H1 (cell line): ENCODE data around the gene TCF25. TPM values are rescaled to one million over a fixed set of nuclear protein-coding genes. Genes with fewer than 3 reads are reported as not detected.

ENCODE experiments used
- CTCF ChIA-PET: fragments of 300-600 bp; sonication (Branson Sonifier 250); formaldehyde crosslinking; loops from one replicate; lab custom pipeline; 2021; ENCODE audit not compliant: partially characterized antibody; lab: Charles Lee
- POLR2A ChIA-PET: fragments of 300-600 bp; sonication (Branson Sonifier 250); formaldehyde crosslinking; loops from one replicate; lab custom pipeline; 2021; ENCODE audit warnings: inconsistent platforms; ENCODE audit not compliant: partially characterized antibody; lab: Charles Lee
- DNase-seq, 2 experiments: peaks; one replicate each; pipeline versions ENCODE4 v3.0.0 to v3.0.0-alpha.2; 2010 to 2022; ENCODE audit warnings: low spot score in 2 of 2, low read depth in 1 of 2, mixed read lengths in 1 of 2
- FAIRE-seq: peaks from 2 replicates; lab custom pipeline; 2011; peaks lifted over from hg19 to GRCh38; lab: Jason Lieb, UNC
- H2AFZ ChIP-seq: 2 replicates; pipeline ENCODE4 v1.8.1; 2012; ENCODE audit warnings: low read length, inconsistent platforms
- H2AK5ac ChIP-seq: 2 replicates; pipeline ENCODE4 v1.6.1; 2013; ENCODE audit warnings: low read depth, low read length
- H2BK120ac ChIP-seq: replicated peaks from 2 replicates; pipeline ENCODE3; 2013; ENCODE audit warnings: low read depth, low read length, inconsistent platforms
- H2BK12ac ChIP-seq: 2 replicates; pipeline ENCODE4 v1.6.1; 2013; ENCODE audit warnings: low read depth, low read length
- H2BK15ac ChIP-seq: 2 replicates; pipeline ENCODE4 v1.6.1; 2013; ENCODE audit warnings: low read length
- H2BK20ac ChIP-seq: 2 replicates; pipeline ENCODE4 v1.6.1; 2013; ENCODE audit warnings: low read length
- H2BK5ac ChIP-seq: 2 replicates; pipeline ENCODE4 v1.6.1; 2013; ENCODE audit warnings: low read depth, low read length
- H3K14ac ChIP-seq: 2 replicates; pipeline ENCODE4 v1.6.1; 2013; ENCODE audit warnings: inconsistent platforms; ENCODE audit not compliant: insufficient read length
- H3K18ac ChIP-seq: 2 replicates; pipeline ENCODE4 v1.6.1; 2013; ENCODE audit warnings: low read length; ENCODE audit errors: extremely low read depth
- H3K23ac ChIP-seq: 2 replicates; pipeline ENCODE4 v1.6.1; 2013; ENCODE audit warnings: inconsistent platforms; ENCODE audit not compliant: insufficient read length
- H3K23me2 ChIP-seq: 2 replicates; pipeline ENCODE4 v1.6.1; 2013; ENCODE audit warnings: low read depth, low read length
- H3K27ac ChIP-seq: 2 replicates; pipeline ENCODE4 v1.6.1; 2011; ENCODE audit warnings: low read depth, low read length, inconsistent platforms
- H3K27me3 ChIP-seq, 4 experiments: replicated peaks in 1 of 4; 1 replicate in 1 of 4; 2 replicates in 3 of 4; pipeline versions ENCODE4 v1.6.1 to v1.8.1; 2011 to 2013; ENCODE audit warnings: low read length in 3 of 4, mild to moderate bottlenecking in 3 of 4, inconsistent platforms in 2 of 4, mixed read lengths in 2 of 4, moderate library complexity in 1 of 4; ENCODE audit not compliant: control insufficient read depth in 3 of 4, insufficient read depth in 3 of 4; ENCODE audit errors: extremely low read depth in 1 of 4
- H3K36me3 ChIP-seq, 4 experiments: 2 replicates each; pipeline versions ENCODE4 v1.6.1 to v1.8.1; 2011 to 2013; ENCODE audit warnings: mild to moderate bottlenecking in 4 of 4, low read length in 3 of 4, moderate library complexity in 2 of 4, control low read depth in 1 of 4, inconsistent platforms in 1 of 4; ENCODE audit not compliant: insufficient read depth in 4 of 4, control insufficient read depth in 2 of 4
- H3K4ac ChIP-seq: replicated peaks from 2 replicates; pipeline ENCODE3; 2013; ENCODE audit warnings: low read length, low read depth, mixed read lengths, inconsistent platforms; ENCODE audit not compliant: insufficient read length
- H3K4me1 ChIP-seq, 4 experiments: replicated peaks in 1 of 4; 1 replicate in 1 of 4; 2 replicates in 3 of 4; pipeline versions ENCODE4 v1.6.1 to v1.8.1; 2011 to 2013; ENCODE audit warnings: low read length in 3 of 4, inconsistent platforms in 2 of 4, mixed read lengths in 1 of 4; ENCODE audit not compliant: insufficient read depth in 4 of 4, control insufficient read depth in 3 of 4
- H3K4me2 ChIP-seq, 2 experiments: 2 replicates each; pipeline versions ENCODE4 v1.6.1 to v1.8.1; 2011 to 2013; ENCODE audit warnings: low read depth in 2 of 2, low read length in 2 of 2, control low read depth in 1 of 2, inconsistent platforms in 1 of 2, mild to moderate bottlenecking in 1 of 2; ENCODE audit not compliant: insufficient read depth in 1 of 2
- H3K4me3 ChIP-seq, 4 experiments: fragments of 200-600, 300-600 bp in 1 of 4; sonication (generic), shearing (Covaris generic), sonication (Bioruptor Twin) in 1 of 4; 2 replicates each; pipeline versions ENCODE4 v1.5.1 to v1.8.1; 2011 to 2016; ENCODE audit warnings: low read length in 4 of 4, low read depth in 3 of 4, control low read depth in 2 of 4, inconsistent platforms in 2 of 4, mild to moderate bottlenecking in 2 of 4, mixed read lengths in 1 of 4, moderate library complexity in 1 of 4; ENCODE audit not compliant: insufficient read depth in 2 of 4; ENCODE audit errors: extremely low read depth in 1 of 4
- H3K56ac ChIP-seq: replicated peaks from 2 replicates; pipeline ENCODE3; 2013; ENCODE audit warnings: low read depth, mild to moderate bottlenecking, mixed read lengths, low read length, inconsistent platforms; ENCODE audit not compliant: insufficient read length
- H3K79me1 ChIP-seq: 2 replicates; pipeline ENCODE4 v1.6.1; 2013; ENCODE audit warnings: low read depth, low read length, control low read depth
- H3K79me2 ChIP-seq, 2 experiments: 2 replicates each; pipeline versions ENCODE4 v1.6.1 to v1.8.1; 2012 to 2013; ENCODE audit warnings: low read length in 2 of 2, mild to moderate bottlenecking in 2 of 2, inconsistent platforms in 1 of 2; ENCODE audit not compliant: insufficient read depth in 2 of 2, control insufficient read depth in 1 of 2
- H3K9ac ChIP-seq, 4 experiments: replicated peaks in 1 of 4; 1 replicate in 1 of 4; 2 replicates in 3 of 4; pipeline versions ENCODE4 v1.6.1 to v1.8.1; 2011 to 2013; ENCODE audit warnings: low read depth in 3 of 4, low read length in 3 of 4, control low read depth in 2 of 4, mild to moderate bottlenecking in 2 of 4, moderate library complexity in 2 of 4, inconsistent platforms in 1 of 4; ENCODE audit errors: extremely low read depth in 1 of 4
- H3K9me3 ChIP-seq, 2 experiments: 2 replicates each; pipeline versions ENCODE4 v1.6.1 to v1.8.1; 2012 to 2013; ENCODE audit warnings: mild to moderate bottlenecking in 2 of 2, moderate library complexity in 2 of 2, control low read depth in 1 of 2, inconsistent platforms in 1 of 2, low read depth in 1 of 2, low read length in 1 of 2, mixed read lengths in 1 of 2; ENCODE audit not compliant: insufficient read depth in 2 of 2
- H4K20me1 ChIP-seq, 2 experiments: replicated peaks in 1 of 2; 2 replicates each; pipeline versions ENCODE3 to v1.8.1; 2011 to 2013; ENCODE audit warnings: inconsistent platforms in 2 of 2, low read length in 2 of 2, mild to moderate bottlenecking in 1 of 2; ENCODE audit not compliant: insufficient read depth in 2 of 2, control insufficient read depth in 1 of 2
- H4K5ac ChIP-seq: 2 replicates; pipeline ENCODE4 v1.6.1; 2013; ENCODE audit warnings: low read length, low read depth, mixed read lengths, inconsistent platforms; ENCODE audit not compliant: insufficient read length
- H4K8ac ChIP-seq: 2 replicates; pipeline ENCODE4 v1.8.0; 2013; ENCODE audit warnings: mild to moderate bottlenecking, moderate library complexity, low read length, inconsistent platforms; ENCODE audit not compliant: insufficient read depth; ENCODE audit errors: extremely low read depth
- H4K91ac ChIP-seq: replicated peaks from 2 replicates; pipeline ENCODE3; 2013; ENCODE audit warnings: low read length, mixed read lengths, inconsistent platforms; ENCODE audit not compliant: insufficient read length
- ATF3 ChIP-seq: IDR thresholded peaks from 2 replicates; pipeline ENCODE4 v1.6.1; 2011; ENCODE audit warnings: low read depth, mild to moderate bottlenecking, low read length; ENCODE audit not compliant: insufficient read depth
- CHD2 ChIP-seq: IDR thresholded peaks from 2 replicates; pipeline ENCODE4 v1.6.1; 2012; ENCODE audit warnings: low read length, improper control_type of control experiment
- E2F6 ChIP-seq: IDR thresholded peaks from 2 replicates; pipeline ENCODE4 v1.6.1; 2012; ENCODE audit warnings: inconsistent platforms
- MAX ChIP-seq: IDR thresholded peaks from 2 replicates; pipeline ENCODE4 v1.6.1; 2012; ENCODE audit warnings: inconsistent platforms
- POLR2A ChIP-seq, 2 experiments: IDR thresholded peaks; 1 replicate in 1 of 2; 2 replicates in 1 of 2; pipeline ENCODE4 v1.6.1; 2011; ENCODE audit warnings: low read depth in 2 of 2, low read length in 2 of 2, mild to moderate bottlenecking in 2 of 2; ENCODE audit errors: control extremely low read depth in 1 of 2
- POLR2AphosphoS5 ChIP-seq: IDR thresholded peaks from 2 replicates; pipeline ENCODE4 v1.6.1; 2011; ENCODE audit warnings: low read depth, low read length
- WGBS, 2 experiments: shearing (Covaris generic) in 1 of 2; methylation state at CpG; one replicate each; pipeline versions ENCODE4 v1.1.6 to v1.1.7; 2013 to 2015; ENCODE audit warnings: low lambda C conversion rate in 2 of 2, mixed read lengths in 2 of 2, inconsistent platforms in 1 of 2, low coverage in 1 of 2, missing lambda C conversion rate in 1 of 2; ENCODE audit not compliant: insufficient replicate concordance in 2 of 2, insufficient coverage in 1 of 2, insufficient read length in 1 of 2; ENCODE audit errors: extremely low coverage in 1 of 2, missing lambda C conversion rate in 1 of 2; 5-methylcytosine and 5-hydroxymethylcytosine counted together
- polyA plus RNA-seq, 7 experiments: library from polyadenylated mRNA; depleted of rRNA in 3 of 7; stranded (reverse) in 5 of 7; unstranded in 2 of 7; fragments of >200 nt in 5 of 7; fragments of 200-250 nt in 2 of 7; gene quantifications; 1 replicate in 5 of 7; 2 replicates in 1 of 7; 4 replicates in 1 of 7; pipeline versions ENCODE4 v1.2.1 to v1.2.3, GENCODE V29; 2011 to 2013; ENCODE audit warnings: missing spikeins in 2 of 7, mixed read lengths in 2 of 7
- total RNA-seq: library from RNA; stranded (reverse); fragmentation: NEBNext Ultra II Directional; extraction: Animal tissue kit (Norgen Biotek cat#: 25700); gene quantifications from 2 replicates; pipeline ENCODE4 v1.2.1, GENCODE V29; 2021
- TF ChIP-seq, protein P1 (sequence below), 3 experiments: IDR thresholded peaks; 1 replicate in 2 of 3; 2 replicates in 1 of 3; pipeline versions ENCODE4 v1.5.1 to v1.6.1; 2011; ENCODE audit warnings: low read length in 3 of 3, mild to moderate bottlenecking in 3 of 3, inconsistent platforms in 2 of 3, low read depth in 1 of 3, moderate library complexity in 1 of 3; ENCODE audit not compliant: insufficient read depth in 1 of 3; ENCODE audit errors: control extremely low read depth in 1 of 3

The TCF25 gene
- total and polyA plus RNA-seq, 2 of the 8 experiments (the other 6 are each of a cell fraction or from before 2014, with no cell fraction given), result 78.1 to 102 TPM

DNA sequence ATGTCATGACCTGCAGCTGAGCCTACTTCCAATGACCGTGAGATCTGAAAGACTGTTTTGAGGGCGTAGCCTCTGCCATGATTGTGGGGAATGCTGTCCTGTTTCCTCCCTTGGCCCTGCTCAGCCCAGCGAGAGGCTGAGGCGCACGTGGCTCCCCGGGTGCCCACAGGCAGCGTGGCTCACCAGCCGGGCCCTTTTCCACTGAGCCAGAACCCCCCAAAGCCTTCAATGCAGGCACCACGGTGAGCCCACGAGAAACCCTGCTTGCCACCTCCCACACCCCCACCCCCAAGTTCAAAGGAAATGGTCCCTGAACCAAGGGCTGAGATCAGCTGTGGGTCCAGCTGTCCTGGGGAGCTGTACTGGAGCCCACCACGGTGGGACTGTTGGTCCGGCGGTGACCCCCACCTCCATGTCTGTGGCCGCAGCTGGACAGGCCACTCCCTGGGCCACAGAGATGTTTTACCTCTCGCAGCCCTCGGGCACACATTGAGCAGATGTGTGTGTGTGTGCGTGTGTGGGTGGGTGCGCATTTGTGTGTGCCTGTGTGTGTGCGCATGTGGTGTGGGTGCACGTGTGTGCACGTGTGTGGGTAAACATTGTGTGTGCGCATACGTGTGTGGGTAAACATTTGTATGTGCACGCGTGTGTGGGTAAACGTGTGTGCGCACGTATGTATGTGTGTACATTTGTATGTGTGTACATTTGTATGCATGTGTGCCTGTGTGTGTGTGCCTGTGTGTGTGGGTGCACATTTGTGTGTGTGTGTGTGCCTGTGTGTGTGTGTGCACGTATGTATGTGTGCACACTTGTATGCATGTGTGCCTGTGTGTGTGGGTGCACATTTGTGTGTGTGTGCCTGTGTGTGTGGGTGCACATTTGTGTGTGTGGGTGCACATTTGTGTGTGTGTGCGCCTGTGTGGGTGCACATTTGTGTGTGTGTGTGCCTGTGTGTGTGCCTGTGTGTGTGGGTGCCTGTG is 40.3 kb downstream of the TCF25 start:
- H3K79me2 ChIP-seq, result no peaks in the 10 kb centered on the region
- WGBS, 2 experiments, result 90% methylated on average over 30 of the region's 30 CpGs; no CpG with 5 or more reads in 1 of the 2 experiments
- H4K8ac ChIP-seq, result no peak overlapping the region
- H2BK20ac ChIP-seq, result no peak overlapping the region
- peaks cover 0 to under 1% (median under 1%) of the 10 kb centered on the region in 4 experiments; a peak in 4 of 7 replicates for H3K27me3 ChIP-seq
- CTCF ChIA-PET, result no interaction called here
- H2BK15ac ChIP-seq, result no peak overlapping the region
- no peak overlapping the region for H3K4me2 ChIP-seq
- POLR2A ChIA-PET, result interaction anchor here (1.0 to 6.5 kb wide), 3 partner anchors 9 to 37 kb away, joined by 3 to 71 read pairs (median 3); partner anchors contain the start of gene TUBB3
- no peak for FAIRE-seq
- no peak overlapping the region for H3K27ac ChIP-seq
- no peak overlapping the region for H3K18ac ChIP-seq
- no peak overlapping the region for H2BK120ac ChIP-seq
- H3K23ac ChIP-seq, result no peak overlapping the region
- H3K56ac ChIP-seq, result no peak overlapping the region
- no peak overlapping the region for H3K9ac ChIP-seq
- 0 out of 2 replicates have a peak overlapping the region, but pooled peaks have one; percentile 56 for H2AK5ac ChIP-seq
- peak overlapping the region; percentile 55; the same call in 1 of the 2 replicates for H2BK5ac ChIP-seq
- peaks cover 9% of the 10 kb centered on the region; the same call in 1 of the 2 replicates for H3K23me2 ChIP-seq
- no peak for DNase-seq
- H4K91ac ChIP-seq, result no peak overlapping the region
- H4K20me1 ChIP-seq, result peaks cover 0 to 4% of the 10 kb centered on the region in 2 experiments
- H3K4me1 ChIP-seq, result peaks cover 0 to 5% (median 2%) of the 10 kb centered on the region in 4 experiments; a peak in 5 of 7 replicates
- no peak overlapping the region for H2AFZ ChIP-seq
- H3K4me3 ChIP-seq, result no peak overlapping the region
- H3K4ac ChIP-seq, result no peak overlapping the region
- H3K9me3 ChIP-seq, result no peaks in the 10 kb centered on the region
- peak overlapping the region; percentile 88; the same call in 1 of the 2 replicates for H2BK12ac ChIP-seq
- H4K5ac ChIP-seq, result no peak overlapping the region
- H3K14ac ChIP-seq, result no peak overlapping the region
- no peaks in the 10 kb centered on the region for H3K79me1 ChIP-seq
- H3K36me3 ChIP-seq, result peaks cover 0 to 6% (median 0%) of the 10 kb centered on the region in 4 experiments; a peak in 3 of 8 replicates
- TF ChIP-seq, protein P1, sequence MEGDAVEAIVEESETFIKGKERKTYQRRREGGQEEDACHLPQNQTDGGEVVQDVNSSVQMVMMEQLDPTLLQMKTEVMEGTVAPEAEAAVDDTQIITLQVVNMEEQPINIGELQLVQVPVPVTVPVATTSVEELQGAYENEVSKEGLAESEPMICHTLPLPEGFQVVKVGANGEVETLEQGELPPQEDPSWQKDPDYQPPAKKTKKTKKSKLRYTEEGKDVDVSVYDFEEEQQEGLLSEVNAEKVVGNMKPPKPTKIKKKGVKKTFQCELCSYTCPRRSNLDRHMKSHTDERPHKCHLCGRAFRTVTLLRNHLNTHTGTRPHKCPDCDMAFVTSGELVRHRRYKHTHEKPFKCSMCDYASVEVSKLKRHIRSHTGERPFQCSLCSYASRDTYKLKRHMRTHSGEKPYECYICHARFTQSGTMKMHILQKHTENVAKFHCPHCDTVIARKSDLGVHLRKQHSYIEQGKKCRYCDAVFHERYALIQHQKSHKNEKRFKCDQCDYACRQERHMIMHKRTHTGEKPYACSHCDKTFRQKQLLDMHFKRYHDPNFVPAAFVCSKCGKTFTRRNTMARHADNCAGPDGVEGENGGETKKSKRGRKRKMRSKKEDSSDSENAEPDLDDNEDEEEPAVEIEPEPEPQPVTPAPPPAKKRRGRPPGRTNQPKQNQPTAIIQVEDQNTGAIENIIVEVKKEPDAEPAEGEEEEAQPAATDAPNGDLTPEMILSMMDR (IDR thresholded peaks at IDR 0.05; ENCODE audit: control extremely low read depth in 1 of 3, insufficient read depth in 1 of 3, low read depth in 1 of 3, low read length in 3 of 3), result no peak
- TF ChIP-seq POLR2AphosphoS5 (no peak), POLR2A (IDR thresholded peaks at IDR 0.05; ENCODE audit: control extremely low read depth in 1 of 2, low read depth in 2 of 2, low read length in 2 of 2) (no peak), E2F6 (no peak), CHD2 (no peak), MAX (no peak), ATF3 (no peak)
